Endothelial cell of umbilical vein (primary cell): ENCODE measurements around the gene ITGAE. TPM values are rescaled to one million over a fixed set of nuclear protein-coding genes. Genes with fewer than 3 reads are reported as not detected.

Source experiments
- BruUV-seq: library from RNA; stranded (reverse); fragments of 400-500 nt; replicated peaks from 2 replicates; lab custom pipeline; 2021; lab: Mats Ljungman, UMichigan
- CTCF ChIA-PET: fragments of 300-600, 350-600 bp; sonication (Branson Sonifier 250); formaldehyde crosslinking; loops from one replicate; lab custom pipeline; 2021; ENCODE audit warnings: antibody characterized with exemption, inconsistent platforms; lab: Charles Lee
- POLR2A ChIA-PET: fragments of 300-600, 350-600 bp; sonication (Branson Sonifier 250); formaldehyde crosslinking; loops from one replicate; lab custom pipeline; 2021; ENCODE audit warnings: antibody characterized with exemption, inconsistent platforms; lab: Charles Lee
- DNase-seq: peaks from one replicate; pipeline ENCODE4 v3.0.0-alpha.2; 2011; ENCODE audit warnings: low read depth, low spot score
- FAIRE-seq: peaks from 2 replicates; lab custom pipeline; 2011; peaks lifted over from hg19 to GRCh38; lab: Jason Lieb, UNC
- H2AFZ ChIP-seq: 2 replicates; pipeline ENCODE4 v1.6.0; 2012; ENCODE audit warnings: low read depth, low read length, control low read depth, inconsistent platforms
- H3K27ac ChIP-seq: 2 replicates; pipeline ENCODE4 v1.5.1; 2011; ENCODE audit warnings: low read depth, mild to moderate bottlenecking, control low read depth, low read length, moderate library complexity; ENCODE audit not compliant: insufficient read depth
- H3K27me3 ChIP-seq, 2 experiments: 2 replicates each; pipeline versions ENCODE4 v1.6.0 to v1.6.1; 2011; ENCODE audit warnings: low read length in 2 of 2, mixed read lengths in 1 of 2; ENCODE audit not compliant: control insufficient read depth in 2 of 2, insufficient read depth in 2 of 2
- H3K36me3 ChIP-seq, 2 experiments: 2 replicates in 1 of 2; 3 replicates in 1 of 2; pipeline ENCODE4 v1.5.1; 2011; ENCODE audit warnings: low read length in 2 of 2, mild to moderate bottlenecking in 1 of 2, moderate library complexity in 1 of 2; ENCODE audit not compliant: control insufficient read depth in 2 of 2, insufficient read depth in 2 of 2; ENCODE audit errors: extremely low read depth in 1 of 2
- H3K4me1 ChIP-seq: 3 replicates; pipeline ENCODE4 v1.5.1; 2011; ENCODE audit warnings: mild to moderate bottlenecking, low read length; ENCODE audit not compliant: control insufficient read depth, insufficient read depth; ENCODE audit errors: extremely low read depth
- H3K4me2 ChIP-seq: 2 replicates; pipeline ENCODE4 v1.6.1; 2011; ENCODE audit warnings: low read length, control low read depth, mixed read lengths; ENCODE audit not compliant: insufficient read depth
- H3K4me3 ChIP-seq, 3 experiments: fragments of 200-600 bp in 1 of 3; sonication (generic), shearing (Covaris generic) in 1 of 3; replicated peaks in 1 of 3; 2 replicates each; pipeline ENCODE4 v1.5.1; 2011 to 2016; ENCODE audit warnings: control low read depth in 3 of 3, low read length in 3 of 3, mild to moderate bottlenecking in 2 of 3, inconsistent platforms in 1 of 3, low read depth in 1 of 3, moderate library complexity in 1 of 3; ENCODE audit not compliant: insufficient read depth in 1 of 3
- H3K79me2 ChIP-seq: 2 replicates; pipeline ENCODE4 v1.6.0; 2012; ENCODE audit warnings: low read length, inconsistent platforms; ENCODE audit not compliant: control insufficient read depth, insufficient read depth
- H3K9ac ChIP-seq: replicated peaks from 2 replicates; pipeline ENCODE3; 2011; ENCODE audit warnings: low read length, control low read depth; ENCODE audit not compliant: insufficient read depth; ENCODE audit errors: extremely low read depth
- H3K9me1 ChIP-seq: replicated peaks from 3 replicates; pipeline ENCODE4 v1.6.0; 2011; ENCODE audit warnings: mild to moderate bottlenecking, low read length; ENCODE audit not compliant: control insufficient read depth, insufficient read depth; ENCODE audit errors: extremely low read depth
- H3K9me3 ChIP-seq: replicated peaks from 2 replicates; pipeline ENCODE4 v1.5.1; 2012; ENCODE audit warnings: low read length, inconsistent platforms; ENCODE audit not compliant: control insufficient read depth, insufficient read depth
- H4K20me1 ChIP-seq: replicated peaks from 2 replicates; pipeline ENCODE3; 2011; ENCODE audit warnings: mild to moderate bottlenecking, low read length; ENCODE audit not compliant: control insufficient read depth, insufficient read depth; ENCODE audit errors: extremely low read depth
- CTCF ChIP-seq, 2 donors: IDR thresholded peaks; 1 replicate in 1 of 2; 2 replicates in 1 of 2; pipeline ENCODE4 v1.5.1; 2011; ENCODE audit warnings: low read length in 2 of 2, mild to moderate bottlenecking in 2 of 2, moderate library complexity in 2 of 2, control low read depth in 1 of 2, inconsistent platforms in 1 of 2, low read depth in 1 of 2; ENCODE audit not compliant: insufficient read depth in 1 of 2; ENCODE audit errors: extremely low read depth in 1 of 2
- EZH2 ChIP-seq: IDR thresholded peaks from 2 replicates; pipeline ENCODE4 v1.6.1; 2012; ENCODE audit warnings: borderline replicate concordance, low read depth, mild to moderate bottlenecking, moderate library complexity, low read length, inconsistent platforms; ENCODE audit not compliant: severe bottlenecking
- FOS ChIP-seq: IDR thresholded peaks from 2 replicates; pipeline ENCODE4 v1.6.1; 2011; ENCODE audit warnings: mild to moderate bottlenecking, low read length, moderate library complexity, borderline replicate concordance; ENCODE audit not compliant: insufficient read depth
- GATA2 ChIP-seq: IDR thresholded peaks from 2 replicates; pipeline ENCODE4 v1.7.0; 2011; ENCODE audit warnings: low read depth, mild to moderate bottlenecking, moderate library complexity, mixed read lengths, low read length; ENCODE audit not compliant: insufficient read length, insufficient read depth
- JUN ChIP-seq: IDR thresholded peaks from 2 replicates; pipeline ENCODE4 v1.6.1; 2011; ENCODE audit warnings: borderline replicate concordance, low read depth; ENCODE audit not compliant: insufficient read length, insufficient read depth
- MAX ChIP-seq: IDR thresholded peaks from 2 replicates; pipeline ENCODE4 v1.6.1; 2011; ENCODE audit not compliant: insufficient read depth, insufficient read length
- MYC ChIP-seq: IDR thresholded peaks from one replicate; pipeline ENCODE4 v1.6.1; 2011; ENCODE audit warnings: mild to moderate bottlenecking, low read depth, low read length
- POLR2A ChIP-seq: IDR thresholded peaks from 2 replicates; pipeline ENCODE4 v1.6.1; 2012; ENCODE audit warnings: low read depth, mild to moderate bottlenecking, control low read depth, low read length
- POLR2AphosphoS5 ChIP-seq: IDR thresholded peaks from 2 replicates; pipeline ENCODE4 v1.6.1; 2012; ENCODE audit warnings: low read depth, mild to moderate bottlenecking, control low read depth, low read length, moderate library complexity; ENCODE audit not compliant: insufficient read depth
- dilution Hi-C: fragments of 300-500 bp; cut with MboI; formaldehyde crosslinking; loops from one replicate; pipeline ENCODE4 v1.15.0; 2019; ENCODE audit warnings: low sequenced_read_pairs; ENCODE audit not compliant: extremely low pct_ligation_motif_present
- intact Hi-C: fragments of 100-400 bp; cut with micrococcal nuclease; formaldehyde crosslinking; loops from one replicate; pipeline ENCODE4 v1.10.0; 2022
- polyA plus RNA-seq, 4 experiments: library from polyadenylated mRNA; depleted of rRNA in 3 of 4; stranded (reverse) in 3 of 4; unstranded in 1 of 4; fragments of >200 nt; gene quantifications; 2 replicates each; pipeline versions ENCODE4 v1.2.1 to v1.2.3, GENCODE V29; 2011 to 2012; ENCODE audit warnings: missing spikeins in 1 of 4
- total RNA-seq: library from RNA; stranded (reverse); gene quantifications from 2 replicates; pipeline ENCODE4 v1.2.3, GENCODE V29; 2021

Gene ITGAE
- total and polyA plus RNA-seq, 2 donors (not counting 3 experiments of a cell fraction or from before 2014, with no cell fraction given): 29.6 to 71.6 TPM

GRCh38 chr17:3722716-3723115 is 78.3 kb downstream of the ITGAE start:
- intact Hi-C loops (loop anchor here (2.0 to 5.0 kb wide), 2 partner anchors 40 to 55 kb away; partner anchors contain the start of genes EMC6 and TAX1BP3), dilution Hi-C loops (no loop called here)
- peaks cover 3 to 4% of the 10 kb centered on the region in 2 experiments for H3K36me3 ChIP-seq
- H3K4me3 ChIP-seq: peak overlapping the region; percentile 62 to 91 (median 89)
- no TSS peak for BruUV-seq
- POLR2A ChIA-PET: interaction anchor here (1.3 kb wide), 1 partner anchor 55 kb away, joined by 10 read pairs; no protein-coding TSS in a partner anchor
- H3K4me2 ChIP-seq: peak overlapping the region; percentile 85
- H3K79me2 ChIP-seq: peaks cover 45% of the 10 kb centered on the region
- peak overlapping the region; percentile 86 for H2AFZ ChIP-seq
- no peaks in the 10 kb centered on the region for H3K9me1 ChIP-seq
- CTCF ChIA-PET: interaction anchor here (0.9 to 2.3 kb wide), 11 partner anchors 10 to 895 kb away, joined by 3 to 24 read pairs (median 4); partner anchors contain the start of gene P2RX5
- H3K27me3 ChIP-seq: no peaks in the 10 kb centered on the region
- TF ChIP-seq EZH2 (no peak), MAX (no peak), POLR2AphosphoS5 (no peak), GATA2 (no peak), FOS (no peak), POLR2A (no peak), JUN (no peak), MYC (no peak), CTCF (IDR thresholded peaks at IDR 0.05; ENCODE audit: extremely low read depth in 1 of 2, insufficient read depth in 1 of 2, low read depth in 1 of 2, low read length in 2 of 2) (no peak)
- H3K9me3 ChIP-seq: no peaks in the 10 kb centered on the region
- DNase-seq (no peak), FAIRE-seq (no peak)
- H3K9ac ChIP-seq: peak overlapping the region; percentile 82
- H3K4me1 ChIP-seq: peaks cover 28% of the 10 kb centered on the region
- no peak overlapping the region for H3K27ac ChIP-seq
- H4K20me1 ChIP-seq: no peaks in the 10 kb centered on the region
